ENCODE data around the gene CCDC183. TPM values are rescaled to one million over a fixed set of nuclear protein-coding genes. Genes with fewer than 3 reads are reported as not detected.
"Not testable (repeated sequence)": the region's sequence is repeated elsewhere in the genome, so short reads cannot be mapped to it uniquely, and the experiment has no call there.

The CCDC183 gene
- polyA plus RNA-seq, 1 donor = 27.4 TPM

DNA sequence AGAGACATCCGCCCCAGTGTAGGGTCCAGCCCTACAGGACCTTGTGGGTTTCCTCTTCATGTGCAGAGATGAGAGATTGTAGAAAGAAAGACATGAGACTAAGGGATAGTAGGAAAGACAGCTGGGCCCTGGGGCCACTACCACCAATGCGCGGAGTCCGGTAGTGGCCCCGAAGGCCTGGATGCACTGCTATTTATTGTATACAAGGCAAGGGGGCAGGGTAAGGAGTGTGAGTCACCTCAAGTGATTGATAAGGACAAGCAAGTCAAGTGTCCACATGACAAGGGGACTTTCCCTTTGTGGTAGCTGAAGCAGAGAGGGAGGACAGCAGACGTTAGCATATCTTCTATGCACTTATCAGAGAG lies 11.2 kb upstream of the CCDC183 start:
- Histone ChIP-seq H3K36me3 (ENCODE audit: control insufficient read depth, insufficient read depth, low read length) (no peaks in the 10 kb centered on the region), H3K27me3 (ENCODE audit: control insufficient read depth, insufficient read depth, low read length) (no peaks in the 10 kb centered on the region), H3K4me3 (ENCODE audit: low read length) (no peak overlapping the region), H3K4me1 (ENCODE audit: control insufficient read depth, insufficient read depth, low read length) (peaks cover 34% of the 10 kb centered on the region), H3K9me3 (ENCODE audit: control insufficient read depth, low read depth, low read length) (no peaks in the 10 kb centered on the region), H3K27ac (ENCODE audit: low read length) (no peak overlapping the region)
- peak in 1 of 2 donors; percentile 86 for DNase-seq
- no CpG with 5 or more reads among the region's 6 CpGs for WGBS (ENCODE audit: insufficient coverage, low lambda C conversion rate)

DNA sequence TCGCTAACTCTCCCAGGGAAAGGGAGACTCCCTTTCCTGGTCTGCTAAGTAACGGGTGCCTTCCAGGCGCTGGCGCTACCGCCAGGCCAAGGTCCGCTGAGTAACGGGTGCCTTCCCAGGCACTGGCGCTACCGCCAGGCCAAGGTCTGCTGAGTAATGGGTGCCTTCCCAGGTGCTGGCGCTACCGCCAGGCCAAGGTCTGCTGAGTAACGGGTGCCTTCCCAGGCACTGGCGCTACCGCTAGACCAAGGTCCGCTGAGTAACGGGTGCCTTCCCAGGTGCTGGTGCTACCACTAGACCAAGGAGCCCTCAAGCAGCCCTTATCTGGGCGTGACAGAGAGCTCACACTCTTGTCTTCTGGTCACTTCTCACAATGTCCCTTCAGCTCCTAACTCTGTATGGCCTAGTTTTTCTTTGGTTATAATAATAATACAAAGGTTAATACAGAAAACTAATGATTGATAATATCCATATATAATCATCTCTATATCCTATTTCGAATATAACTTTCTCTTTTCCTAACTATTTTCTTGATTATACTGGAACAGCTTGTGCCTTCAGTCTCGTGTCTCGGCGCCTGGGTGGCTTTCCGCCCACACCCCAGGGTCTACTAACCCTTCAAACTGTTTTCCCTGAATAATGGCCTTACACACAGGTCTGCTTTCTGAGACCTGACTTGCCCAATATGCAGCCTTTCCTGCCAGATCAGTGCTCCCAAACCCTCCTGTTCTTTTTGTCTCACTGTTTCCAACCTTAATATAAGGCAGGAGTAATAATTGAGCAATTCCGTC lies 10.4 kb upstream of the CCDC183 start:
- peaks cover 33% of the 10 kb centered on the region for H3K4me1 ChIP-seq (ENCODE audit: control insufficient read depth, insufficient read depth, low read length)
- not testable (repeated sequence) for H3K27ac ChIP-seq (ENCODE audit: low read length); H3K36me3 ChIP-seq (ENCODE audit: control insufficient read depth, insufficient read depth, low read length); H3K4me3 ChIP-seq (ENCODE audit: low read length); H3K27me3 ChIP-seq (ENCODE audit: control insufficient read depth, insufficient read depth, low read length); H3K9me3 ChIP-seq (ENCODE audit: control insufficient read depth, low read depth, low read length)
- 100% methylated on average over 1 of the region's 23 CpGs for WGBS (ENCODE audit: insufficient coverage, low lambda C conversion rate)
- peak in 1 of 2 donors; percentile 64 for DNase-seq

DNA sequence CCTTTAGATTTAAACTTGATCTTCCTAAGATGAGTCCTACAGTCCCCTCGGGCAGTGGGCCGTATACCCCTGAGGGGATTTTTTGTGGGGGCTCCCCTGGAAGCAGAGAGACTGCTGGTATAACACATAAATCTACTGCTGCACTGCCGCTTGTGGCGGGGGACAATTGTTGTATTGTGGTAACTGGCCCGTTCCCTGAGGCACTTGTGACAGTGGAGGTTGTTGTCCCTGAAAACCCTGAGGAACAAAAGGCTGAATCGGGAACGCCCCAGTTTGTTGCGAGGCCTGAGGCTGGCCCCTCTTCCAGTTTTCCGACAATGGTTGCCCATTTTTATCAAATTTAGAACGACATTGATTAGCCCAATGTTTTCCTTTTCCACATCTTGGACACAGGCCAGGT lies 9.7 kb upstream of the CCDC183 start:
- Histone ChIP-seq H3K4me1 (ENCODE audit: control insufficient read depth, insufficient read depth, low read length) (peaks cover 32% of the 10 kb centered on the region), H3K27me3 (ENCODE audit: control insufficient read depth, insufficient read depth, low read length) (no peaks in the 10 kb centered on the region), H3K9me3 (ENCODE audit: control insufficient read depth, low read depth, low read length) (no peaks in the 10 kb centered on the region), H3K36me3 (ENCODE audit: control insufficient read depth, insufficient read depth, low read length) (no peaks in the 10 kb centered on the region), H3K4me3 (ENCODE audit: low read length) (no peak overlapping the region), H3K27ac (ENCODE audit: low read length) (no peak overlapping the region)
- no peak for DNase-seq
- 70% methylated on average over 2 of the region's 10 CpGs for WGBS (ENCODE audit: insufficient coverage, low lambda C conversion rate)

DNA sequence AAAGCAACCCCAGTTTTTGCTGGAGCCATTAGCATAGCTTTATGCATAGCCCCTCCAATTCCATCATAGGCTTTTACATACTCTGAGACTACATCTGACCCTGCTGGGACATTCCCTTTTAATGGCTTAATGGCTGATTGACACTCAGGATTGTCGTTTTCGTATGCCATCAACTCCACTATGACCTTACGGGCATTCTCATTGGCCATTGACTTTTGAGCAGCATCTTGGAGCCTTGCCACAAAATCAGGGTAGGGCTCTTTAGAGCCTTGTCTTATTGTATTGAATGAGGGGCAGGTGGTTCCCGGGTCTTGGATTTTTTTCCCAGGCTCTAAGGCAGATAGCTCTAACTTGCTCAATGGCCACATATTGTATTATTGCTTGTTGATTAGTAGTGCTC lies 9.2 kb upstream of the CCDC183 start:
- H3K27me3 ChIP-seq (ENCODE audit: control insufficient read depth, insufficient read depth, low read length); H3K27ac ChIP-seq (ENCODE audit: low read length); DNase-seq; H3K36me3 ChIP-seq (ENCODE audit: control insufficient read depth, insufficient read depth, low read length); H3K4me3 ChIP-seq (ENCODE audit: low read length); H3K9me3 ChIP-seq (ENCODE audit: control insufficient read depth, low read depth, low read length): not testable (repeated sequence)
- WGBS (ENCODE audit: insufficient coverage, low lambda C conversion rate) = no CpG with 5 or more reads among the region's 4 CpGs
- peaks cover 33% of the 10 kb centered on the region for H3K4me1 ChIP-seq (ENCODE audit: control insufficient read depth, insufficient read depth, low read length)

DNA sequence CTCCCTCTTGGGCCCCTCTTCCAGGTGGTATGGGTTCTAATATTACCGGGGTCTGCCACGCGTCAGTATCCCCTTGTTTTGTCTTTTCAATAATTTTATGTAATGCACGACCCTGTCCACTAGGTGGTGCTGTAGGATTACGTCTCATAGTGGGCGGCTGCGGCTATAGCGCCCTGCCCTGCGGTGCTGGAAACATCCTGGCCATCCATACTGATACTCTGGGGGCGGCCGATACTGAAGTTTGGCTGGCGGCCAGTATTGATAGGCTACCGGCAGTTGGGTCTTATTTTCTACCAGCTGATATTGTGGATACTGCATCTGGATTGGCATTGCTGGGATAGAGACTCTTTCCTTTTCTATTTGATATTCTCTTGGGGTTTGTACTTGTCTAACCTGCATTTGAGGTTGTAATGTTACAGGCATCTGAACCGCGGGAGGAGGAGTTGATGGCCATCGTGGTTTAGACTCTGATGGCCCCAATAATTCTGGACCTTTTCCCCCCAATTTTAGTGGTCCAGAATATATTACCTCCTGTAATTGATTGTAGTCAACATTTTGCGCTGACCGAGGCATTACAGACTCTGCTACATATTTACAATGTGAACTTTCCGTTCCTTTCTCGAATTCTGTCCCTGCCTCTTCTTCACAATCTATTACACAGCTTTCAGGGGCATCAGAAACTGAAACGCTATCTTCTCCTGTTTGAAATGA lies 8.3 kb upstream of the CCDC183 start:
- Histone ChIP-seq H3K27me3 (ENCODE audit: control insufficient read depth, insufficient read depth, low read length) (no peaks in the 10 kb centered on the region), H3K4me3 (ENCODE audit: low read length) (peak overlapping the region; percentile 8), H3K27ac (ENCODE audit: low read length) (peak overlapping the region; percentile 74), H3K36me3 (ENCODE audit: control insufficient read depth, insufficient read depth, low read length) (peaks cover 6% of the 10 kb centered on the region), H3K4me1 (ENCODE audit: control insufficient read depth, insufficient read depth, low read length) (peaks cover 42% of the 10 kb centered on the region), H3K9me3 (ENCODE audit: control insufficient read depth, low read depth, low read length) (no peaks in the 10 kb centered on the region)
- DNase-seq = peak in 1 of 2 donors; percentile 77
- 23% methylated on average over 3 of the region's 21 CpGs for WGBS (ENCODE audit: insufficient coverage, low lambda C conversion rate)

DNA sequence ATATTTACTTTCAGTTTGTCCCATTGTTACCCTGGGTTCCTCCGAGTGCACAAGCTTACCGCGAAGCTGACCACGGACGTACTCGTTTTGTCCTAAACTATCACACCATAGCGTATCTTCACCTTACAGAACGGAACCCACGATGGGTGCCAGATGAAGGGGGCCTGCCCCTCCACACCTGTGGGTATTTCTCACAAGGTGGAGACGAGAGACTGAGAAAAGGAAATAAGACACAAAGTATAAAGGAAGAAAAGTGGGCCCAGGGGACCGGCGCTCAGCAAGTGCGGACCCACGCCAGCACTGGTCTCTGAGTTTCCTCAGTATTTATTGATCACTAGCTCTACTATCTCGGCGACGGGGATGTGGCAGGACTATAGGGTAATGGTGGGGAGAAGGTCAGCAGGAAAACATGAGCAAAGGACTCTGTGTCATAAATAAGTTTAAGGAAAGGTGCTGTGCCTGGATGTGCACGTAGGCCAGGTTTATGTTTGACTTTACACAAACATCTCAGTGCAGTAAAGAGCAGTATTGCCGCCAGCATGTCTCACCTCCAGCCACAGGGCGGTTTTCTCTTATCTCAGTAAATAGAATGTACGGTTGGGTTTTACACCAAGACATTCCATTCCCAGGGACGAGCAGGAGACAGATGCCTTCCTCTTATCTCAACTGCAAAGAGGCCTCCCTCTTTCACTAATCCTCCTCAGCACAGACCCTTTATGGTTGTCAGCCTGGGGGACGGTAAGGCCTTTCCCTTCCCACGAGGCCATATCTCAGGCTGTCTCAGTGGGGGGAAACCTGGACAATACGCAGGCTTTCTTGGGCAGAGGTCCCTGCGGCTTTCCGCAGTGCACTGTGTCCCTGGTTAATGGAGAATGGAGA lies 7.3 kb upstream of the CCDC183 start:
- H3K36me3 ChIP-seq (ENCODE audit: control insufficient read depth, insufficient read depth, low read length); H3K9me3 ChIP-seq (ENCODE audit: control insufficient read depth, low read depth, low read length); H3K27me3 ChIP-seq (ENCODE audit: control insufficient read depth, insufficient read depth, low read length): not testable (repeated sequence)
- WGBS (ENCODE audit: insufficient coverage, low lambda C conversion rate) = 10% methylated on average over 4 of the region's 27 CpGs
- H3K4me3 ChIP-seq (ENCODE audit: low read length) = peak overlapping the region; percentile 8
- peak in 1 of 2 donors; percentile 86 for DNase-seq
- peak overlapping the region; percentile 96 for H3K27ac ChIP-seq (ENCODE audit: low read length)
- H3K4me1 ChIP-seq (ENCODE audit: control insufficient read depth, insufficient read depth, low read length) = peaks cover 51% of the 10 kb centered on the region

DNA sequence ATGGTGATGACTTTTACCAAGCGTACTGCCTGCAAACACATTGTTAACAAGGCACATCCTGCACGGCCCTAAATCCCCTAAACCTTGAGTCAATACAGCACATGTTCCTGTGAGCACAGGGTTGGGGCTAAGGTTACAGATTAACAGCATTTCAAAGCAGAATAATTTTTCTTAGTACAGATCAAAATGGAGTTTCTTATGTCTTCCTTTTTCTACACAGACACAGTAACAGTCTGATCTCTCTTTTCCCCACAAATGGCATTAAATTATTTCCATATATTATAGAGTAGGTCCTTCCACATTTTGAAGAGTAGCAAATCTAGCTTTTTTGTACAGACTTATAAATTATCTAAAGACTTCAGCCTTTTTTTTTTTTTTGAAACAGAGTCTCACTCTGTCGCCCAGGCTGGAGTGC lies 6.6 kb upstream of the CCDC183 start:
- Histone ChIP-seq H3K9me3 (ENCODE audit: control insufficient read depth, low read depth, low read length) (no peaks in the 10 kb centered on the region), H3K27ac (ENCODE audit: low read length) (peak overlapping the region; percentile 96), H3K27me3 (ENCODE audit: control insufficient read depth, insufficient read depth, low read length) (no peaks in the 10 kb centered on the region), H3K36me3 (ENCODE audit: control insufficient read depth, insufficient read depth, low read length) (peaks cover 13% of the 10 kb centered on the region), H3K4me3 (ENCODE audit: low read length) (no peak overlapping the region), H3K4me1 (ENCODE audit: control insufficient read depth, insufficient read depth, low read length) (peaks cover 55% of the 10 kb centered on the region)
- DNase-seq = peak in 1 of 2 donors; percentile 86
- WGBS (ENCODE audit: insufficient coverage, low lambda C conversion rate) = no CpG with 5 or more reads among the region's 3 CpGs

DNA sequence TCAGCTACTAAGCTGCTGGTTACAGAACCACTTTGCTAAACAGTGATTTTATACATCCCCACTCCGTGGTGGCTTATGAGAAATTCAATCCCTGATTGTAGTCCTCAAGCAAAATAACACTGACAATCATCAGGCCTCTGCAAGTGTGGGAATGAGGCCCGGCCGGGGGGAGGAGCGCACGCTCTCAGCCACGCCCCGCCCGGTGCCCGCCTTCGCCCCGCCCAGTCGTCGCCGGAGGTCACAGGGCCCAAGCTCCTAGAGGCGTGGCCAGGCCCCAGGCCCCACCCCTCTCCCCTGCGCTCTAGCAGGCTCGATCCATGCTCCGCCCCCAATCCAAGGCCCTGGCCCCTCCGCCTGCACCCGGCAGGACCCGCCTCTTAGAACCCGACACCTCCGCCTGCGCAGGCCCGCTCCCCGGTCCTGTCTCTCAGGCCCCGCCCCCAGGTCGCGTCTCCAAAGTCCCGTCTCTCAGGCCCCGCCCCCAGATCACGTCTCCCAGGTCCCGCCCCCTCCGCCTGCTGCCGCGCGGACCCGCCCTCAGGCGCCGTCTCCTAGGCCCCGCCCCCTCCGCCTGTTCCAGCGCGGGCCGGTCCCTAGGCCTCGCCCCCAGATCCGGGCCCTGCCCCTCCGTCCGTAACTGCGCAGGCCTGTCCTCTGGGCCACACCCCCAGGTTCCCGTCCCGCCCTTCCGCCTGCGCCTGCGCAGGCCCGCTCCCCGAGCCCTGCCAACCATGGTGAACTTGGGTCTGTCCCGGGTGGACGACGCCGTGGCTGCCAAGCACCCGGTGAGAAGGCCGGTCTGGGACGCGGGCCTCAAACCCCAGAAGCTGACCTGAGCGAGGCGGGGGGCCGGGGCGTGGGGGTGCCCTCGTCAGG lies 5.3 kb upstream of the CCDC183 start, which contains the start of gene TMEM141:
Gene TMEM141 (plus strand): TSS at position 705 of the 876 bp plus-strand sequence. CDS start 27 bp downstream, at position 732.
- Histone ChIP-seq H3K9me3 (ENCODE audit: control insufficient read depth, low read depth, low read length) (no peaks in the 10 kb centered on the region), H3K27me3 (ENCODE audit: control insufficient read depth, insufficient read depth, low read length) (no peaks in the 10 kb centered on the region), H3K36me3 (ENCODE audit: control insufficient read depth, insufficient read depth, low read length) (peaks cover 17% of the 10 kb centered on the region), H3K4me3 (ENCODE audit: low read length) (peak within 1 kb of the TSS; percentile 98), H3K4me1 (ENCODE audit: control insufficient read depth, insufficient read depth, low read length) (peaks cover 63% of the 10 kb centered on the region), H3K27ac (ENCODE audit: low read length) (peak within 1 kb of the TSS; percentile 100)
- peak; percentile 99 for DNase-seq
- no CpG with 5 or more reads among the region's 70 CpGs for WGBS (ENCODE audit: insufficient coverage, low lambda C conversion rate)

DNA sequence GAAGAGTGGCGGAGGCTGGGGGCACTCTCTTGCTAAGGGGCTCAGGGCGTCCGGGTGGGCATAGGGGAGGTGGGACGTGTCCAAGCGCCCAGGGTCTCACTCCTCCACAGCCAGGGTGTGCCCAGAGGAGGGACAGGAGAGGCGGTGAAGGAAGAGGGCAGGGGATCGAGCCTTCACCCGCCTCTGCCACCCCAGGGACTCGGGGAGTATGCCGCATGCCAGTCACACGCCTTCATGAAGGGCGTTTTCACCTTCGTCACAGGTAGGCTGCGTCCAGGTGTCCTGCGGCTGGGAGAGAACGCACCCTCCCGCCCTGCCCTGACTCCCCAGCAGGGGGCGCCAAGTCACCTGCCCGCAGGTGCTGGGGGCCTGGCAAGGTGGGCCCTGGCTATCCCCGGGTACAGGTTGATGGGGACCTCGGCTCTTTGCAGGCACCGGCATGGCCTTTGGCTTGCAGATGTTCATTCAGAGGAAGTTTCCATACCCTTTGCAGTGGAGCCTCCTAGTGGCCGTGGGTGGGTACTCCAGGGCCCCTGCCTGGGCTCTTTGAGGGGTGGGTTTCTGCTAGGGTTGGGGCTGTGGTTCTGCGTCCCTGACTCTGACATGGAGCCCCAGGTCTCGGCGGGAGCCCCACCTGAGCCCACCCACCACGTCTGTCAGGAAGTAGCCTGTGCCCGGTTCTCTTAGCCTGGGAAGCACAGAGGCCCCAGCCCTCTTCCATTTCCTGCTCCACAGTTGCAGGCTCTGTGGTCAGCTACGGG lies 4.4 kb upstream of the CCDC183 start:
- Histone ChIP-seq H3K9me3 (ENCODE audit: control insufficient read depth, low read depth, low read length) (no peaks in the 10 kb centered on the region), H3K4me3 (ENCODE audit: low read length) (peak overlapping the region; percentile 98), H3K27ac (ENCODE audit: low read length) (peak overlapping the region; percentile 100), H3K27me3 (ENCODE audit: control insufficient read depth, insufficient read depth, low read length) (no peaks in the 10 kb centered on the region), H3K36me3 (ENCODE audit: control insufficient read depth, insufficient read depth, low read length) (peaks cover 17% of the 10 kb centered on the region), H3K4me1 (ENCODE audit: control insufficient read depth, insufficient read depth, low read length) (peaks cover 71% of the 10 kb centered on the region)
- DNase-seq = peak; percentile 85 to 87
- no CpG with 5 or more reads among the region's 29 CpGs for WGBS (ENCODE audit: insufficient coverage, low lambda C conversion rate)
